ENCODE data around the gene C2. TPM values are rescaled to one million over a fixed set of nuclear protein-coding genes. Genes with fewer than 3 reads are reported as not detected.

Gene C2
- total RNA-seq, 1 experiment from 2014 or later: 0.66 TPM

DNA sequence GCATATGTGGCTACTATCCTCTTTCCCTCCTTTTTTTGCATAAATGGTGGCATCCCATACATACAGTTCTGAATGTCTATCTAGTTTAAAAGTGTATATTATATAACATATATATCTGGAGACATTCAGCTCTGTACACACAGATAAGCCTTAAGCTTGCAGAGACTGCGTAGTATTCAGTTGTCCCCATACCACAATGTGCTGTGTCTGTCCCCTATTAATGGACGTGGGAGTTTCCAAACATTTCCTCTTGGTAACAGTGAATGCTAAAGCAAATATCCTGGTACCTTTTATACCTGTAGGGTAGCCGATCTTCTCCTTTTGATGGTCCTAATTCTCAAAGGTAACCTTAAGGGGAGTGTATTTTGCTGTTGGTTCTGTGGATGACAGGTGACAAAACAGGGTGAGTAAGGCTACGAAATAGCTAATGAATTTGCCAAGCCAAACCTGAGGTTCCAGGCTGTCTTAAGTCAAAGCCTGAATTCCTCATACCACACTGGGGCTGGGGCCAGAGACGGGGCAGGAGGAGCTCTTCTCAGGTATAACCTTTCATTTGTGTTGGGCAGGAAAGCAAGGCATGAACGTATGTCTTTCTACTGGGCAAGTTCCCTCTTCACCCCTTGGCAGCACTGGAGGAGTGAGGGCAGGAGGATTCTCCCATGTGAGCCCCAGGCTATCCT is 7.8 kb upstream of the C2 start:
- no peak overlapping the region; the same call in 1 of the 2 replicates for H3K14ac ChIP-seq (ENCODE audit: insufficient read depth, low read length)
- no peak overlapping the region for H3K18ac ChIP-seq (ENCODE audit: insufficient read length, low read depth, low read length)
- H4K91ac ChIP-seq (ENCODE audit: insufficient read length, low read depth, low read length): no peak overlapping the region
- no peaks in the 10 kb centered on the region for H3K4me1 ChIP-seq (ENCODE audit: insufficient read depth, low read length)
- no peaks in the 10 kb centered on the region for H3K36me3 Mint-ChIP-seq (ENCODE audit: insufficient read depth in 1 of 3, low read depth in 3 of 3)
- DNase-seq: no peak
- no peak overlapping the region for H3K9ac ChIP-seq (ENCODE audit: extremely low read depth, insufficient read length, low read length)
- H2BK15ac ChIP-seq (ENCODE audit: low read depth, low read length): no peak overlapping the region
- H3K4me1 Mint-ChIP-seq: 0 out of 4 replicates have a peak, but pooled peaks cover 0 to 2% of the 10 kb centered on the region in 2 experiments
- no peak overlapping the region for H3K4ac ChIP-seq (ENCODE audit: low read depth, low read length)
- no peaks in the 10 kb centered on the region for H3K27me3 Mint-ChIP-seq (ENCODE audit: low read depth)
- no peak overlapping the region for H2BK12ac ChIP-seq (ENCODE audit: insufficient read length, low read depth, low read length)
- no peak overlapping the region for H4K8ac ChIP-seq (replicated peaks; ENCODE audit: insufficient read length, low read depth, low read length)
- no peak overlapping the region for H2BK20ac ChIP-seq (ENCODE audit: low read depth, low read length, poor library complexity, severe bottlenecking)
- H3K23me2 ChIP-seq (ENCODE audit: insufficient read length, low read depth, low read length, poor library complexity, severe bottlenecking): no peaks in the 10 kb centered on the region
- no peak overlapping the region for H3K23ac ChIP-seq (ENCODE audit: insufficient read length, low read depth, low read length)
- TF ChIP-seq, protein P1, sequence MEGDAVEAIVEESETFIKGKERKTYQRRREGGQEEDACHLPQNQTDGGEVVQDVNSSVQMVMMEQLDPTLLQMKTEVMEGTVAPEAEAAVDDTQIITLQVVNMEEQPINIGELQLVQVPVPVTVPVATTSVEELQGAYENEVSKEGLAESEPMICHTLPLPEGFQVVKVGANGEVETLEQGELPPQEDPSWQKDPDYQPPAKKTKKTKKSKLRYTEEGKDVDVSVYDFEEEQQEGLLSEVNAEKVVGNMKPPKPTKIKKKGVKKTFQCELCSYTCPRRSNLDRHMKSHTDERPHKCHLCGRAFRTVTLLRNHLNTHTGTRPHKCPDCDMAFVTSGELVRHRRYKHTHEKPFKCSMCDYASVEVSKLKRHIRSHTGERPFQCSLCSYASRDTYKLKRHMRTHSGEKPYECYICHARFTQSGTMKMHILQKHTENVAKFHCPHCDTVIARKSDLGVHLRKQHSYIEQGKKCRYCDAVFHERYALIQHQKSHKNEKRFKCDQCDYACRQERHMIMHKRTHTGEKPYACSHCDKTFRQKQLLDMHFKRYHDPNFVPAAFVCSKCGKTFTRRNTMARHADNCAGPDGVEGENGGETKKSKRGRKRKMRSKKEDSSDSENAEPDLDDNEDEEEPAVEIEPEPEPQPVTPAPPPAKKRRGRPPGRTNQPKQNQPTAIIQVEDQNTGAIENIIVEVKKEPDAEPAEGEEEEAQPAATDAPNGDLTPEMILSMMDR (conservative IDR thresholded peaks at IDR 0.05): no peak
- no peaks in the 10 kb centered on the region for H3K9me3 ChIP-seq (ENCODE audit: control insufficient read depth, low read depth, low read length)
- no peak overlapping the region for H3K4me3 Mint-ChIP-seq
- H4K5ac ChIP-seq (ENCODE audit: insufficient read length, low read depth, low read length): no peak overlapping the region
- H3K27ac ChIP-seq (ENCODE audit: insufficient read length, low read depth, low read length): no peak overlapping the region
- H2BK5ac ChIP-seq (ENCODE audit: insufficient read length, low read length): no peak overlapping the region
- no peaks in the 10 kb centered on the region for H3K79me1 ChIP-seq (ENCODE audit: insufficient read depth, low read depth, low read length, poor library complexity, severe bottlenecking)
- H3K79me2 ChIP-seq (ENCODE audit: insufficient read depth, low read length): no peaks in the 10 kb centered on the region
- H4K20me1 ChIP-seq (ENCODE audit: control insufficient read depth, insufficient read depth, insufficient read length): no peaks in the 10 kb centered on the region
- no peak overlapping the region for H3K27ac Mint-ChIP-seq
- H3K56ac ChIP-seq (ENCODE audit: insufficient read length, low read depth, low read length): no peak overlapping the region
- H3K9me3 Mint-ChIP-seq: no peaks in the 10 kb centered on the region
- H2AK5ac ChIP-seq (ENCODE audit: insufficient read length, low read length): no peak overlapping the region
- no peak overlapping the region for H3K4me2 ChIP-seq (ENCODE audit: insufficient read depth, insufficient read length, low read length)
- WGBS (ENCODE audit: extremely low coverage, insufficient read length, low lambda C conversion rate): no CpG with 5 or more reads among the region's 6 CpGs
- H2BK120ac ChIP-seq (ENCODE audit: low read depth, low read length, poor library complexity, severe bottlenecking): no peak overlapping the region
- no peak overlapping the region for H3T11ph ChIP-seq (ENCODE audit: low read length)
- H3K27me3 ChIP-seq (ENCODE audit: insufficient read depth, low read length): no peaks in the 10 kb centered on the region
- H2AFZ ChIP-seq (ENCODE audit: low read length): no peak overlapping the region

Measured in H9 (cell line).